LNCaP clone FGC (cell line): Measurements from ENCODE around the gene FAM25A.

ENCODE experiments used
- DNase-seq: peaks from one replicate; pipeline ENCODE4 v3.0.0-alpha.2; 2011; ENCODE audit warnings: low read depth
- H3K4me3 ChIP-seq: 2 replicates; pipeline ENCODE4 v1.5.1; 2011; ENCODE audit warnings: mild to moderate bottlenecking, low read depth, low read length, control low read depth
- CTCF ChIP-seq: IDR thresholded peaks from 2 replicates; pipeline ENCODE4 v1.5.1; 2012; ENCODE audit warnings: mild to moderate bottlenecking; ENCODE audit not compliant: control insufficient read depth, insufficient read depth; ENCODE audit errors: extremely low read depth

The FAM25A gene

GRCh38 chr10:87053577-87054181, 33.6 kb downstream of the FAM25A start:
- no peak overlapping the region for H3K4me3 ChIP-seq
- no peak for TF ChIP-seq CTCF
- no peak for DNase-seq

GRCh38 chr10:87054373-87055295, 34.5 kb downstream of the FAM25A start:
- no peak overlapping the region for H3K4me3 ChIP-seq
- no peak for TF ChIP-seq CTCF
- DNase-seq: no peak

DNA sequence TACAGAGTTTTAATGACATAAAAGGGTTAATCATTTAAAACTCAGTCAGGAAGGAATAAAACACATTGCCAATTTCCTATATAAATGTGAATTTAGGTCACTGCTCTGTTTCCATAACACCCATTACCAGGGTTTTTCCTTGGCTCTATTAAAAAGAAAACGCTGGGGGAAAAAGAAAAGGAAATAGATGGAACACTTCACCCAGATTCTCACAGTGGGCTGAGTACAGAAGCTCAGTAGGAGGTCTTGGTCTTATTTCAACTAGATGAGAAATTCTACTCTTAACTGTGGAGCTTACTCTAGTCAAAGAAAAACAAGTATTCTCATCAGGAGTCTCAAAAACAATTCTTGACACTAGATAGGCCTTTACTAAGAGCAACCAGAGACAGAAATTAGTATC, 38.1 kb downstream of the FAM25A start:
- DNase-seq: no peak
- TF ChIP-seq CTCF: no peak
- no peak overlapping the region for H3K4me3 ChIP-seq

- no peak for TF ChIP-seq CTCF
- no peak for DNase-seq
- H3K4me3 ChIP-seq: no peak overlapping the region
Measured at GRCh38 chr10:87059401-87059800, 39.3 kb downstream of the FAM25A start.

DNA sequence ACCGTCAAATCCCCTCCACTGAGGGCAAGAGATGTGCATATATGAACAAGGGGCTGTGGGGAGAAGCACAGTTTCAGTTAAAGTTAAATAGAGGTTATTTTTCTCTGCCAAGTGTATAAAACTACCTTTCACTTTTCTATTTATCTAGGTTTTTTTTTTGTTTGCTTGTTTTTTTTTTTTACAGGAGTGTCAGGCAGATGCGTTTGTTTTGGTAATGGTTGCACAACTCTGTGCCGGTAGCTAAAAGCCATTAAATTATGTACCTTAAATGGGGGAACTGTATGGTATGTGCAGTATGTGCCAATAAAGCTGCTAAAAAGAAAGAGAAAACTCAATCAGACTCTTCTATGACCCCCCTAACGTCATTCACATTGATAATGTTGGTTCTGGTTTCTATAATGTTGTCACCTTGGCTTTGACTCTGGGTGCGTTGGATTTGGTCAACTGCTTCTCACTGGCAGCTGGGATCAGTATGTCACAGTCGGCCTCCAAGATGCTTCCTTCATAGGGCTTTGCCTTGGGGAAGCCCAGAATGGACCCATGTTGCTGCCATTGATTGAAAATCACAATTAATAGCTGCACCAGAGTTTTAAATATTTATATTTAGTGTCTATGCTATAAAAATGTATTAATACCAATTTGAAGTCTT, 40.3 kb downstream of the FAM25A start:
- no peak overlapping the region for H3K4me3 ChIP-seq
- no peak for TF ChIP-seq CTCF
- no peak for DNase-seq

- no peak overlapping the region for H3K4me3 ChIP-seq
- no peak for DNase-seq
- TF ChIP-seq CTCF: no peak
Measured at GRCh38 chr10:87064651-87065050, 44.6 kb downstream of the FAM25A start.

DNA sequence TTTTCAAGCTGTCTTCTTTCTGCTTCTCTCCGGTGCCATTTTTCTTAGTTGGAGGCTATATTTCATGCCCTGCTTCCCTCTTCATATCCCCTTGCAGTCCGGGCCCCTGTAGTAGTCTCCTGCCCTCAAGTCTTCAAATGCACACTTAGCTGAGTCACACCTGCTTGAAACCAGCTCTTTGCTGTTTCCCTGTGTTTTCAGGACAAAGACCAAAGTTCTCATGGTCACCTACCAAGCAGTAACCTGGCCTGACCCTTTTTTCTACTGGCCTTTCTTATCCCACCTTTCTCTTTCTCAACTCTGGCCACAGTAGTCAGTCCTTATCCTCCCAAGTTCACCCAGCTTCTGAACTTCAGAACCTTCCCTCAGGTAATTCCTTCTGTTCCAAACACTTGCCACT, 46.1 kb downstream of the FAM25A start:
- no peak for DNase-seq
- H3K4me3 ChIP-seq: no peak overlapping the region
- no peak for TF ChIP-seq CTCF
